SIG-M5 (cell line): ENCODE data around the gene SERPINA4.
"Not testable (repeated sequence)": the region's sequence is repeated elsewhere in the genome, so short reads cannot be mapped to it uniquely, and the experiment has no call there.

Experiments used
- DNase-seq: peaks from one replicate; lab custom pipeline; 2025; lab: John Stamatoyannopoulos, UW

SERPINA4 gene

GRCh38 chr14:94569381-94570001 is 8.2 kb downstream of the SERPINA4 start:
- DNase-seq: no peak

DNA sequence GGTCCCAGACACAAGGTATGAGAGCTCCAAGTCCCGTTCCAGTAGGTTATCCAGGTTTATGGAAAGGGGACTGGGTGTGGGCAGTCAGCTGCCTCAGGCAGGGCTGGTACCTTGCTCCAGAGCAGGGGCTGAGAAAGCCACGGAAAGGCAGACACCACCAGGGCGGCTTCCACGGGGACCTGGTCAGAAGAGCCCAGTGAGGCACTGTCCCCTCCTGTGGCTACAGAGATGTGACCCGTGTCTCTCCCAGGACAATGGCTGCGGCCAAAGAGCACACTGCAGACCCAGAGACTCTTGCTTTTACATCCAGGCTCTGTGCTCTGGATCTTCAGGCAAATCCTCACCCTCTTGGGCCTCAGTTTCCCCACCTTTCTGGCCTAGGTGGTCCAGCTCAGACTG is 8.8 kb downstream of the SERPINA4 start:
- no peak for DNase-seq

DNA sequence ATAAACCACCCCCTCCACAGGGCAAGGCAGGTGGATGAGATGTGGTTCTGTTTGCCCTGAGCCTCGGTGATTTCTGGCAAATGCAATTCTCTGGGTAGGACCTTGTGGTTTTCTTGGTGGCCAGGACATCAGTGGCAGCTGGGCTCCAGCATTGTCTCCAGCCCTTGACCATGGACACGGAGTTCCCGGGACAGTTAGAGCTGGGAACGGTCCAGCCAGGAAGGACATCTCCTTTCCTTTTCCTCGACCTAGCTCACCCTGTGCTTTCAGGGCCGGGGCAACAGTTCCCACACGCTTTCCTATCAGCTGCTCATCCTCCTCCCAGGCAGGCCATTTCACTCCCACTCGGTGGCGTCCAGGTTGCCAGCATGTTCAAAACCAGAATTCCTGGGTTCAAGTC is 9.2 kb downstream of the SERPINA4 start:
- DNase-seq: no peak

DNA sequence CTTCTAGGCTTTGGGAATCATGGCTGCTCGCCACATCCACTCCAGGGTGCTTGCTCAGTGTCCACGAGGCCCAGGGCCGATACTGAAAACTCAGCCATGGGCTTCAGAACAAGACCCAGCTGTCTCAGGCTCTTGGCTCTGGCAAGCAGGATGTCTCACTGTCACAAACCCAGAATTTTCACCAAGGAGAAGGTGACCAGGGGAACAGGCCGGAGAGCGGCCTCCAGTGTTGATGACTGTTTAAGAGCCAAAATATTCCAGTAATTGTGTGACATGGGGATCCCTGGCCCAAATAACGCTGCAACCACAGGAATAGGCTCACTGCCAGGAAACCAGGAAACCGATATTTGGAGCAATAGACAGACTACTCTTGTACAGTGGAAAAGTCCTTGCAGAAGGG is 10.2 kb downstream of the SERPINA4 start:
- DNase-seq: no peak

DNA sequence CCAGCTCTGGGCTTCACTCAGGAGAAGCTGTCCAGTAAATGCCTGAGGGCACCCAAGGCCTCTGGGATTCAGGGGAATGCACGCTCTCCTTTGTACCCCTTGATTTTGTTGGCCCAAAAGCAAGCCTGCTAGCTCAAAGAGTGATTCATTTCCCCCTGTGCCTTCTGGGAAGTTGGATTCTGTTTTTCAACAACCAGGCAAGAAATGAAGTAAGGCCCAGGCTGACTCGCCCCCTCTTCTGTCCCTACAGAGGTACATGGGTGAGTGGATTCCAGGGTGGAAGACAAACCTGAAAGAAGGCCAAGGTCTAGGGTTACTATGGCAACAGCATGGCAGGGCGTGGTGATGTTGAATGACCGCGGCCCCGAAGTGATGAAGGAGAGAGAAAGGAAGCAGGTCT is 10.7 kb downstream of the SERPINA4 start:
- no peak for DNase-seq

DNA sequence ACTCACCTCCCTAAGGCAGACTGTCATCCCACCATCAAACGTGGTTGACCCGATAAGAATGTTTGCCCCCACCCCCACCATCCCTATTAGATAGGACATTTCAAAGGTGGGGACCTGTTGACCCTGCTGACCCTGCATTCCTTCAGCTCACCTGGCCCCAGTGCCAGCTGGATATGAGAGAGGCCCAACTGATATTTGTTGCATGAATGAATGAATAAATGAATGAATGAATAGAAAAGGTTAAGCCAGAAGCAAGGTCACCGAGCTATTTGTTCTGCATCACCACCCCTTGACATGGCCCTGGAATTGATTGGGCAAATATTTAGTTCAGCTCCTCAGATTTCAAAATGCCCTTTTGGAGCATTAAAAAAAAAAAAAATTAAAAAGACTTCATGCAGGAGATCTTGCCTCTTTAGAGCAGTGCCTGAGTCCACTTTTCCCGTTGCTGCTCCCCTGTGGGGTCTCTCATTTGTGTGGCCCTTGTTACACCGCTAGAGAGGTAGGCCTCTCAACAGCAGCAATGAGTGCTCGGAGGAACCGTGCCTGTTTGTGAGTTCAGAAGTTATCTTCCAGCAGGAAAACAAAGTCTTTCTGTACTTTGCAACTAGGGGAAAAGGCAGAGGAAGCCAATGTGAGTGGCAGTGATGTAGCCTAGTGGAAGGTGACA is 11.5 kb downstream of the SERPINA4 start:
- DNase-seq: no peak

- DNase-seq: no peak
Observed at GRCh38 chr14:94573475-94574277, 12.4 kb downstream of the SERPINA4 start.

DNA sequence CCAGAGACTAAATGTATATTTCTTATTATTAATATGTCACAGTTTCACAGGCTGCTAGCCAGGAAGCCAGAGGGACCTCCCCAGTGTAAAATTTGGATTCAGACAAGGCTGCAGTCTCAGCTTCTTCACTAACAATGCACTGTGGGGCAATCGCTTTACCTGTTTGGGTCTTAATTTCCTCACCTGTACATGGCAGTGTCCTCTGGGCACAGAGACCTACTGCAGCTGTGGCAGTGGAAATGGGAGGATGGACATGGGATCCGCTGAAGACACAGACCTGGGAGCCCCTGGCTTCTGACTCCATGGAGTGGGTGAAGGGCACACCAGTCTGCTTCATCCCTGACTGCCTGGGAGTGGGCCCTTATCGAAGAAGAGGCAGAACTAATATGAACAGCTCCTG is 13.1 kb downstream of the SERPINA4 start:
- no peak for DNase-seq

GRCh38 chr14:94575730-94576585 is 14.7 kb downstream of the SERPINA4 start:
- DNase-seq: no peak

DNA sequence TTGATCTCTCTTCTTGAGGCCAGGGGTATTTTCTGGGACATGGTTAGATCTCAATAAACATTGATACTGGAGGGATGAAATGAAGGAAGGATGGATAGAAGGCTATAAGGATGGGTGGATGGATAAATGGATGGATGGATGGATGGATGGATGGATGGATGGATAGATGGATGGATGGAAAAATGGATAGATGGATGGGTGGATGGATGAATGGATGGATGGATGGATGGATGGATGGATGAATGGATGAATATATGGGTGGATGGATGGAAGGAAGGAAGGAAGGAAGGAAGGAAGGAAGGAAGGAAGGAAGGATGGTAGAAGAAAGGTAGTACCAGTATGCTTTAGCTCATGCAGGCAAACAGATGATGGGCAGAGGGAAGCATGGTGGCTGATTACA is 16.2 kb downstream of the SERPINA4 start:
- DNase-seq: not testable (repeated sequence)

DNA sequence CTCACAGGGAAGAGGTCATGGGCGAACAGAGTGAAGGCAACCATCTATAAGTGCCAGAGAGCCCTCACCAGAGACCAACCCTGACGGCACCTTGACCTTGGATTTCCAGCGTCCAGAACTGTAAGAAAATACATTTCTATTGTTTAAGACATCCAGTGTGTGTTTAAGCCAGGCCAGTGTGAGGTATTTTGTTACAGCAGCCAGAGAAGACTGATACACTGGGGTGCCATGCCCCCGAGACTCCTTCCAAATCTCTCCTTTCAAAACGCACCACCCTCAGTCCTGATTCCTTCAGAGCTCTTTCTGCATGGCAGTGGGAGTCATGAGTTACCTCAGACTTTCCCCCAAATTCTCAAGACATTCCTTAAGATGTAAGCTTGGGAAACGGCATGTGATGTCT is 17.5 kb downstream of the SERPINA4 start:
- DNase-seq: no peak

DNA sequence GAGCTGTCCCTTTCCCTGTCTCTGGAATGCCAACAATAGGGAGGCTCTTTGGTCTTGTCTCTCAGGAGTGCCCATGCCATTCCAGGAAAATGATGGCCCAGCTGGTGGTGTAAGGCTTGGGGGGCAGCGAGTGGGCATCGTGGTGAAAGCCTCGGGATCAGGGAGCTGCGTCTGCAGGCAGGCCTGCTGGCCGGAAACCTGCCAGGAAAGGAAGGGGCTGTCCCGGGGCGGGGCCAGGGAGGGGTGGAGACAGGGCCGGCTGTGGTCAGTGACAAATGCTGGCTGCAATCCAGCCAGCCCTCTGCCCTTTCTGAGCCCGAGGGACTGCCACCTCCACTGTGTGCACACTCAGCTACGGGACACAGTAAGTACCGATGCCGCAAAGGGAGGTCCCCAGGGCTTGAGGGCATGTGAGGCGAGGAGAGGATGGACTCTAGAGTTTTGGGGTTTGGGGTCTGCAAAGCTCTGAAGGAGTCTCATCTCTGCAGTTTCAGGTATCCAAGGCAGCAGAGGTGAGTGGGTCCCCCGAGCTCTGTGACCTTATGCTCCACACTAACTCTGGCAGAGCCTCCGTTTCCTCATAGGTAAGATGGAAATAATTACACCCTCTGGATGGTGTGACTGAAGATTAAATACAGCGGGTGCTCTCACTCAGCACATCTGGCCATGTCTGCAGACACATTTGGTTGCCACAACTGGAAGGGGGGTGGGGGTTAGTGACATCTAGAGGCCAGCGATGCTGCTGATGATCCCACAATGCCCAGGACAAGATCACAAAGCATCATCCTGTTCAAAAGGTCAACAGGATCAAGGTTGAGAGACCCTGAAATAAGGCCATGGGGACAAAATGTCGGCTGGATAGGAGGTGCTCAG is 20.1 kb downstream of the SERPINA4 start, which contains the start of gene SERPINA5:
Gene SERPINA5, plus strand, starts transcription at position 300 of the 873 bp plus-strand sequence. CDS start 5,937 bp downstream, outside the sequence.
- no peak for DNase-seq

DNA sequence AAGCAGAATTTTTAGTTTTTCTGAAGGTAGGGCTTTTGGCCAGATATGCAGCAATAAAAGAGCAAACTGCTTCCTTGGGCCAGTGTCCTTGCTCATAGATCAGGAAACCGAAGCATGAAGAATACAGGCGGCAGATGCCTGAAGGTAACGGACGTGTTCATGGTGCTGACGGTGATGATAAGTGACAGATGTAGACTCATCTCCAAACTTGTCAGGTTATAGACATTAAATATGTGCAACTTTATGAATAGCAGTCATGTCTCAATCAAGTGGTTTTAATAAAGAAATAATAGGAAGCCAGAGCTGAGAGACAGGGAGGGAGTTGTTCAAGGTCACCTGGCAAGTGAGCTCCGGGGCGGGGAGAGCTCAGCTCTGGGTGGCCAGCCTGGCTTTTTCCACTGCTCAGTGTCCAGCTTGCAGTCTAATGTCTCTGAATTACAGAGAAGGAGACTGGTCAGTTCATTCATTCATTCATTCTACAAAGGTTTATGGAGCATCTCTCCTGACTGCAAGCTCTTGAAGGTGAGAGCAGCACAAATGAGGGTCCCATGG is 21.0 kb downstream of the SERPINA4 start:
- DNase-seq: no peak

- no peak for DNase-seq
Observed at GRCh38 chr14:94582851-94583250, 21.6 kb downstream of the SERPINA4 start.

DNA sequence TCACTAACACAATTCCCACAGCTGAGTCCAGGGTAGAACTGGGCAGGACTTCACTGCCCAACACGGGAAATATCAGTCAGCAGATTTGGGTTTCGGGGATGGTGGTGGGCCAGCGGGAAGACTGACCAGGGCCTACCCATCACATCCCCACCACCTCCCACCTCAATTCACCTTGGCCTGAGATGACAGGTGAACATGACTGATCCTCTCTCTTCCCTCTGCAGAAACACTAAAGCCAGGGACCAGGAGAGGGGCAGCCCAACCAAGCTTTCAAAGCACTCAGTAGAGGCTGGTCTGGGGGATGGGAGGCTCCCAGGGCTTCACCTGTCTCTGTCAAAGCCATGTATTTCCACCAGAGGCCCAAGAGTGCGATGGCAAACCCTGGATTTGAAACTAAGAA is 22.3 kb downstream of the SERPINA4 start:
- DNase-seq: no peak

- DNase-seq: no peak
Observed at GRCh38 chr14:94584591-94585280, 23.5 kb downstream of the SERPINA4 start.

- DNase-seq: no peak
Observed at GRCh38 chr14:94586635-94587034, 25.4 kb downstream of the SERPINA4 start.

- DNase-seq: no peak
Observed at GRCh38 chr14:94588311-94588710, 27.1 kb downstream of the SERPINA4 start.

GRCh38 chr14:94591073-94591472 is 29.8 kb downstream of the SERPINA4 start:
- DNase-seq: no peak

DNA sequence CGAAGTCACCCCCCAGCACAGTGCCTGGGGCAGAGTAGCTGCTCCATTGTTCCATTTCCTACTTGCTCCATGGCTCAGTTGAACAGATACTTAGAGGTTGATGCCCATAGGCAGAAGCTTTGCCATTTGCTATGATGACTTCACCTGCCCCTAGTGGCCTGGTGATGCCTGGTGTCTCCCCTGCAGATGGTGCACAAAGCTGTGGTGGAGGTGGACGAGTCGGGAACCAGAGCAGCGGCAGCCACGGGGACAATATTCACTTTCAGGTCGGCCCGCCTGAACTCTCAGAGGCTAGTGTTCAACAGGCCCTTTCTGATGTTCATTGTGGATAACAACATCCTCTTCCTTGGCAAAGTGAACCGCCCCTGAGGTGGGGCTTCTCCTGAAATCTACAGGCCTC is 30.6 kb downstream of the SERPINA4 start:
- no peak for DNase-seq
